Activated naive CD8-positive, alpha-beta T cell (primary cell): ENCODE data around the gene NHERF2.

Experiments
- H3K27ac Mint-ChIP-seq: one replicate; pipeline ENCODE4 v1.8.0; 2021; ENCODE audit warnings: mixed read lengths
- H3K27me3 Mint-ChIP-seq: one replicate; pipeline ENCODE4 v1.8.0; 2021; ENCODE audit warnings: mixed read lengths
- H3K36me3 Mint-ChIP-seq: one replicate; pipeline ENCODE4 v1.8.0; 2021; ENCODE audit warnings: mixed read lengths
- H3K4me1 Mint-ChIP-seq: one replicate; pipeline ENCODE4 v1.8.0; 2021; ENCODE audit warnings: low read depth, mixed read lengths
- H3K4me3 Mint-ChIP-seq: one replicate; pipeline ENCODE4 v1.8.0; 2021; ENCODE audit warnings: mild to moderate bottlenecking, mixed read lengths
- H3K9me3 Mint-ChIP-seq: one replicate; pipeline ENCODE4 v1.8.0; 2021; ENCODE audit warnings: low read depth, mixed read lengths

The NHERF2 gene

GRCh38 chr16:2026461-2027023, at the start of gene NHERF2:
Gene NHERF2, plus strand, starts transcription at chr16:2026902. Its CDS starts 104 bp downstream, at chr16:2027006.
- Mint-ChIP-seq H3K4me3 (peak within 1 kb of the TSS; percentile 78), H3K4me1 (peaks cover 19% of the 10 kb centered on the region), H3K27ac (no peak within 1 kb of the TSS), H3K9me3 (no peaks in the 10 kb centered on the region), H3K36me3 (no peaks in the 10 kb centered on the region), H3K27me3 (peaks cover 3% of the 10 kb centered on the region)

- no peak overlapping the region for H3K4me3 Mint-ChIP-seq
- H3K9me3 Mint-ChIP-seq, result no peaks in the 10 kb centered on the region
- peaks cover 7% of the 10 kb centered on the region for H3K36me3 Mint-ChIP-seq
- H3K4me1 Mint-ChIP-seq, result peaks cover 10% of the 10 kb centered on the region
- no peak overlapping the region for H3K27ac Mint-ChIP-seq
- no peaks in the 10 kb centered on the region for H3K27me3 Mint-ChIP-seq
Measured at GRCh38 chr16:1976951-1977874, 49.5 kb upstream of the NHERF2 start.

- no peaks in the 10 kb centered on the region for H3K9me3 Mint-ChIP-seq
- H3K27ac Mint-ChIP-seq, result no peak overlapping the region
- no peak overlapping the region for H3K4me3 Mint-ChIP-seq
- H3K36me3 Mint-ChIP-seq, result peaks cover 4% of the 10 kb centered on the region
- H3K27me3 Mint-ChIP-seq, result no peaks in the 10 kb centered on the region
- peaks cover 10% of the 10 kb centered on the region for H3K4me1 Mint-ChIP-seq
Measured at GRCh38 chr16:1977875-1978268, 48.8 kb upstream of the NHERF2 start.

GRCh38 chr16:1978476-1979120, 48.1 kb upstream of the NHERF2 start:
- H3K9me3 Mint-ChIP-seq, result no peaks in the 10 kb centered on the region

GRCh38 chr16:1979271-1980029, 47.3 kb upstream of the NHERF2 start:
- H3K27me3 Mint-ChIP-seq, result no peaks in the 10 kb centered on the region
- peaks cover 4% of the 10 kb centered on the region for H3K36me3 Mint-ChIP-seq
- peaks cover 9% of the 10 kb centered on the region for H3K4me1 Mint-ChIP-seq
- H3K9me3 Mint-ChIP-seq, result no peaks in the 10 kb centered on the region
- no peak overlapping the region for H3K4me3 Mint-ChIP-seq
- H3K27ac Mint-ChIP-seq, result no peak overlapping the region

More at GRCh38 chr16:1978476-1979120, 48.1 kb upstream of the NHERF2 start:
- no peaks in the 10 kb centered on the region for H3K27me3 Mint-ChIP-seq
- no peak overlapping the region for H3K27ac Mint-ChIP-seq
- peaks cover 9% of the 10 kb centered on the region for H3K4me1 Mint-ChIP-seq
- H3K36me3 Mint-ChIP-seq, result peaks cover 4% of the 10 kb centered on the region
- H3K4me3 Mint-ChIP-seq, result no peak overlapping the region

- Mint-ChIP-seq H3K4me1 (peaks cover 12% of the 10 kb centered on the region), H3K27ac (no peak overlapping the region), H3K4me3 (no peak overlapping the region), H3K9me3 (no peaks in the 10 kb centered on the region), H3K27me3 (no peaks in the 10 kb centered on the region), H3K36me3 (peaks cover 4% of the 10 kb centered on the region)
Measured at GRCh38 chr16:1980030-1980769, 46.5 kb upstream of the NHERF2 start.

GRCh38 chr16:1980770-1981087, 46.0 kb upstream of the NHERF2 start:
- H3K27me3 Mint-ChIP-seq, result no peaks in the 10 kb centered on the region
- no peak overlapping the region for H3K27ac Mint-ChIP-seq
- no peak overlapping the region for H3K4me3 Mint-ChIP-seq
- peaks cover 12% of the 10 kb centered on the region for H3K4me1 Mint-ChIP-seq
- no peaks in the 10 kb centered on the region for H3K9me3 Mint-ChIP-seq
- peaks cover 4% of the 10 kb centered on the region for H3K36me3 Mint-ChIP-seq

GRCh38 chr16:1981398-1981836, 45.3 kb upstream of the NHERF2 start, which contains the start of gene NOXO1:
Gene NOXO1, minus strand, starts transcription at chr16:1981469. Its CDS starts 290 bp downstream, at chr16:1981179.
- H3K27ac Mint-ChIP-seq, result no peak within 1 kb of the TSS
- peaks cover 12% of the 10 kb centered on the region for H3K4me1 Mint-ChIP-seq
- no peaks in the 10 kb centered on the region for H3K27me3 Mint-ChIP-seq
- H3K4me3 Mint-ChIP-seq, result peak within 1 kb of the TSS; percentile 35
- no peaks in the 10 kb centered on the region for H3K36me3 Mint-ChIP-seq
- no peaks in the 10 kb centered on the region for H3K9me3 Mint-ChIP-seq

- H3K27me3 Mint-ChIP-seq, result no peaks in the 10 kb centered on the region
- H3K36me3 Mint-ChIP-seq, result no peaks in the 10 kb centered on the region
- peak overlapping the region; percentile 35 for H3K4me3 Mint-ChIP-seq
- no peaks in the 10 kb centered on the region for H3K9me3 Mint-ChIP-seq
- peaks cover 12% of the 10 kb centered on the region for H3K4me1 Mint-ChIP-seq
- no peak overlapping the region for H3K27ac Mint-ChIP-seq
Measured at GRCh38 chr16:1982013-1982433, 44.7 kb upstream of the NHERF2 start.

- Mint-ChIP-seq H3K9me3 (no peaks in the 10 kb centered on the region), H3K27me3 (no peaks in the 10 kb centered on the region), H3K4me1 (peaks cover 12% of the 10 kb centered on the region), H3K36me3 (no peaks in the 10 kb centered on the region), H3K27ac (no peak overlapping the region), H3K4me3 (peak overlapping the region; percentile 80)
Measured at GRCh38 chr16:1982991-1983543, 43.6 kb upstream of the NHERF2 start.

GRCh38 chr16:1983544-1984346, 43.0 kb upstream of the NHERF2 start, which contains the start of gene GFER:
Gene GFER, plus strand, starts transcription at chr16:1984193. Its CDS starts 26 bp downstream, at chr16:1984219.
- Mint-ChIP-seq H3K4me1 (peaks cover 14% of the 10 kb centered on the region), H3K27me3 (peaks cover 2% of the 10 kb centered on the region), H3K4me3 (peak within 1 kb of the TSS; percentile 84), H3K9me3 (no peaks in the 10 kb centered on the region), H3K36me3 (no peaks in the 10 kb centered on the region), H3K27ac (peak within 1 kb of the TSS; percentile 58)

GRCh38 chr16:1984347-1985225, 42.1 kb upstream of the NHERF2 start:
- no peaks in the 10 kb centered on the region for H3K9me3 Mint-ChIP-seq
- H3K4me1 Mint-ChIP-seq, result peaks cover 18% of the 10 kb centered on the region
- H3K36me3 Mint-ChIP-seq, result no peaks in the 10 kb centered on the region
- H3K27me3 Mint-ChIP-seq, result peaks cover 5% of the 10 kb centered on the region
- H3K4me3 Mint-ChIP-seq, result peak overlapping the region; percentile 84
- peak overlapping the region; percentile 58 for H3K27ac Mint-ChIP-seq
